IMR-90 (cell line): ENCODE measurements around the gene AK6. TPM values are rescaled to one million over a fixed set of nuclear protein-coding genes. Genes with fewer than 3 reads are reported as not detected.

Experiments
- ATAC-seq: fragments of 200-7000 bp; cut with Tn5 transposase; 2 replicates; pipeline ENCODE4 v1.9.1; 2020; ENCODE audit warnings: low read depth, mild to moderate bottlenecking, moderate library complexity
- BruUV-seq: library from RNA; stranded (reverse); fragments of 400-500 nt; replicated peaks from 2 replicates; lab custom pipeline; 2021; lab: Mats Ljungman, UMichigan
- CTCF ChIA-PET: fragments of 300-600 bp; formaldehyde crosslinking; extraction: SDS; loops from one replicate; lab custom pipeline; 2021; ENCODE audit warnings: antibody characterized with exemption; lab: Yijun Ruan, JAX
- POLR2A ChIA-PET: fragments of 300-600 bp; sonication (Branson Sonifier 250); formaldehyde crosslinking; loops from one replicate; lab custom pipeline; 2022; ENCODE audit warnings: antibody characterized with exemption; ENCODE audit not compliant: unreplicated experiment; lab: Charles Lee
- DNase-seq: peaks from one replicate; pipeline ENCODE4 v3.0.0; 2013
- H2AFZ ChIP-seq: replicated peaks from 2 replicates; pipeline ENCODE3; 2013; ENCODE audit warnings: low read length, mild to moderate bottlenecking; ENCODE audit not compliant: poor library complexity
- H2AK5ac ChIP-seq: 2 replicates; pipeline ENCODE4 v1.6.1; 2013; ENCODE audit warnings: low read depth, low read length, inconsistent platforms
- H2AK9ac ChIP-seq: replicated peaks from 2 replicates; pipeline ENCODE3; 2013; ENCODE audit warnings: mild to moderate bottlenecking, low read depth, low read length, moderate library complexity; ENCODE audit not compliant: poor library complexity
- H2BK120ac ChIP-seq: 2 replicates; pipeline ENCODE4 v1.6.1; 2013; ENCODE audit warnings: low read depth, low read length, inconsistent platforms
- H2BK15ac ChIP-seq: 3 replicates; pipeline ENCODE4 v1.6.1; 2013; ENCODE audit warnings: low read depth, low read length, inconsistent platforms
- H2BK20ac ChIP-seq: 2 replicates; pipeline ENCODE4 v1.6.1; 2013; ENCODE audit warnings: low read depth, mild to moderate bottlenecking, inconsistent platforms, low read length, moderate library complexity
- H2BK5ac ChIP-seq: 2 replicates; pipeline ENCODE4 v1.6.1; 2013; ENCODE audit warnings: mild to moderate bottlenecking, low read depth, low read length, inconsistent platforms; ENCODE audit not compliant: poor library complexity, severe bottlenecking
- H3K14ac ChIP-seq: replicated peaks from 2 replicates; pipeline ENCODE4 v1.6.1; 2013; ENCODE audit warnings: low read depth, low read length, inconsistent platforms
- H3K18ac ChIP-seq: 2 replicates; pipeline ENCODE4 v1.6.1; 2013; ENCODE audit warnings: low read depth, low read length, control low read depth
- H3K23ac ChIP-seq: 2 replicates; pipeline ENCODE4 v1.6.1; 2013; ENCODE audit warnings: low read depth, low read length, inconsistent platforms
- H3K27ac ChIP-seq: 2 replicates; pipeline ENCODE4 v1.5.1; 2013; ENCODE audit warnings: mild to moderate bottlenecking, control low read depth, low read length; ENCODE audit not compliant: insufficient read depth
- H3K27me3 ChIP-seq: 2 replicates; pipeline ENCODE4 v1.6.1; 2013; ENCODE audit warnings: low read length; ENCODE audit not compliant: control insufficient read depth, insufficient read depth
- H3K36me3 ChIP-seq: 2 replicates; pipeline ENCODE4 v1.6.1; 2013; ENCODE audit warnings: low read length, mixed read lengths; ENCODE audit not compliant: control insufficient read depth, insufficient read depth
- H3K4ac ChIP-seq: 2 replicates; pipeline ENCODE4 v1.6.1; 2013; ENCODE audit warnings: low read depth, low read length, inconsistent platforms
- H3K4me1 ChIP-seq: 2 replicates; pipeline ENCODE4 v1.6.1; 2013; ENCODE audit warnings: low read length, mixed read lengths; ENCODE audit not compliant: control insufficient read depth, insufficient read depth
- H3K4me2 ChIP-seq: 2 replicates; pipeline ENCODE4 v1.6.1; 2013; ENCODE audit warnings: low read depth, mild to moderate bottlenecking, control low read depth, low read length, moderate library complexity
- H3K4me3 ChIP-seq: 2 replicates; pipeline ENCODE4 v1.5.1; 2013; ENCODE audit warnings: low read depth, mild to moderate bottlenecking, control low read depth, low read length, moderate library complexity; ENCODE audit not compliant: insufficient read depth
- H3K56ac ChIP-seq: 2 replicates; pipeline ENCODE4 v1.6.1; 2013; ENCODE audit warnings: low read length, inconsistent platforms; ENCODE audit not compliant: insufficient read depth; ENCODE audit errors: extremely low read depth
- H3K79me1 ChIP-seq, 2 experiments: 2 replicates each; pipeline ENCODE4 v1.6.1; 2013; ENCODE audit warnings: low read length in 2 of 2, inconsistent platforms in 1 of 2, low read depth in 1 of 2
- H3K9ac ChIP-seq: 2 replicates; pipeline ENCODE4 v1.6.1; 2013; ENCODE audit warnings: low read depth, low read length, control low read depth
- H3K9me1 ChIP-seq: 2 replicates; pipeline ENCODE4 v1.6.1; 2013; ENCODE audit warnings: low read length, inconsistent platforms; ENCODE audit not compliant: insufficient read depth
- H3K9me3 ChIP-seq: 2 replicates; pipeline ENCODE4 v1.6.1; 2013; ENCODE audit warnings: low read length; ENCODE audit not compliant: control insufficient read depth, insufficient read depth
- H4K20me1 ChIP-seq: 2 replicates; pipeline ENCODE4 v1.6.1; 2013; ENCODE audit warnings: low read length, inconsistent platforms; ENCODE audit not compliant: insufficient read depth
- H4K5ac ChIP-seq: 2 replicates; pipeline ENCODE4 v1.6.1; 2013; ENCODE audit warnings: mild to moderate bottlenecking, low read depth, low read length, control low read depth
- H4K8ac ChIP-seq, 2 experiments: 2 replicates each; pipeline ENCODE4 v1.6.1; 2013; ENCODE audit warnings: low read depth in 2 of 2, low read length in 2 of 2, control low read depth in 1 of 2, inconsistent platforms in 1 of 2
- H4K91ac ChIP-seq: 2 replicates; pipeline ENCODE4 v1.6.1; 2013; ENCODE audit warnings: low read depth, low read length, inconsistent platforms; ENCODE audit not compliant: insufficient read depth
- BHLHE40 ChIP-seq: fragments of 150-350 bp; IDR thresholded peaks from 2 replicates; pipeline ENCODE4 v1.6.1; 2016; ENCODE audit warnings: mild to moderate bottlenecking, low read depth, low read length
- CEBPB ChIP-seq: IDR thresholded peaks from 2 replicates; pipeline ENCODE4 v1.6.1; 2012; ENCODE audit warnings: low read depth, low read length, improper control_type of control experiment
- CHD1 ChIP-seq: IDR thresholded peaks from 2 replicates; pipeline ENCODE4 v1.6.1; 2012; ENCODE audit warnings: low read depth, low read length, improper control_type of control experiment
- FOS ChIP-seq: fragments of 150-350 bp; IDR thresholded peaks from 2 replicates; pipeline ENCODE4 v1.6.1; 2016; ENCODE audit warnings: low read depth, low read length
- MAFK ChIP-seq: IDR thresholded peaks from 2 replicates; pipeline ENCODE4 v1.6.1; 2012; ENCODE audit warnings: low read depth, low read length, improper control_type of control experiment
- MAZ ChIP-seq: IDR thresholded peaks from 2 replicates; pipeline ENCODE4 v1.6.1; 2012; ENCODE audit warnings: low read depth, mild to moderate bottlenecking, low read length, improper control_type of control experiment, moderate library complexity, borderline replicate concordance
- MXI1 ChIP-seq: IDR thresholded peaks from 2 replicates; pipeline ENCODE4 v1.6.1; 2012; ENCODE audit warnings: low read depth, mild to moderate bottlenecking, low read length, moderate library complexity, borderline replicate concordance
- NFE2L2 ChIP-seq: fragments of 150-350 bp; IDR thresholded peaks from 2 replicates; pipeline ENCODE4 v1.6.1; 2016; ENCODE audit warnings: low read depth, mild to moderate bottlenecking, low read length
- POLR2A ChIP-seq: IDR thresholded peaks from 2 replicates; pipeline ENCODE4 v1.6.1; 2012; ENCODE audit warnings: mild to moderate bottlenecking, low read depth, low read length
- RAD21 ChIP-seq: IDR thresholded peaks from 2 replicates; pipeline ENCODE4 v1.6.1; 2012; ENCODE audit warnings: low read length, improper control_type of control experiment
- RCOR1 ChIP-seq: IDR thresholded peaks from 2 replicates; pipeline ENCODE4 v1.6.1; 2012; ENCODE audit warnings: mild to moderate bottlenecking, low read length, improper control_type of control experiment; ENCODE audit not compliant: insufficient replicate concordance
- RFX5 ChIP-seq: IDR thresholded peaks from 2 replicates; pipeline ENCODE4 v1.8.0; 2012; ENCODE audit warnings: low read depth, mild to moderate bottlenecking, low read length, moderate library complexity
- SMC3 ChIP-seq: fragments of 150-350 bp; IDR thresholded peaks from 2 replicates; pipeline ENCODE4 v1.6.1; 2016; ENCODE audit warnings: low read depth, mild to moderate bottlenecking, antibody characterized with exemption, low read length, moderate library complexity
- WGBS, 2 experiments: methylation state at CpG; one replicate each; pipeline versions ENCODE4 v1.1.5 to v1.1.7; 2013; ENCODE audit warnings: missing lambda C conversion rate in 2 of 2; ENCODE audit not compliant: insufficient read length in 1 of 2; ENCODE audit errors: extremely low coverage in 2 of 2; 5-methylcytosine and 5-hydroxymethylcytosine counted together
- dilution Hi-C: fragments of 300-500 bp; cut with HindIII; formaldehyde crosslinking; loops from one replicate; pipeline ENCODE4 v1.14.3; 2018; ENCODE audit warnings: low sequenced_read_pairs; ENCODE audit not compliant: unreplicated experiment
- in situ Hi-C: fragments of 300-500 bp; cut with MboI; formaldehyde crosslinking; loops from 3 replicates; pipeline ENCODE4 v1.14.3; 2019; ENCODE audit warnings: low sequenced_read_pairs, inconsistent platforms, mixed read lengths
- intact Hi-C: fragments of 100-400 bp; cut with micrococcal nuclease; formaldehyde crosslinking; loops from 2 replicates; pipeline ENCODE4 v1.10.0; 2022
- polyA plus RNA-seq, 3 experiments: library from polyadenylated mRNA; depleted of rRNA; stranded (reverse); fragments of >200 nt; gene quantifications; 2 replicates each; pipeline ENCODE4 v1.2.3, GENCODE V29; 2012; ENCODE audit warnings: low replicate concordance in 1 of 3
- total RNA-seq: library from RNA; depleted of rRNA; stranded (reverse); fragments of >200 nt; gene quantifications from 2 replicates; pipeline ENCODE4 v1.2.3, GENCODE V29; 2012
- TF ChIP-seq, protein P1 (sequence below): fragments of 150-350 bp; IDR thresholded peaks from 2 replicates; pipeline ENCODE4 v1.6.1; 2017; ENCODE audit warnings: mild to moderate bottlenecking, antibody characterized with exemption, low read length, low read depth
- TF ChIP-seq, protein P2 (sequence below): conservative IDR thresholded peaks from 2 replicates; pipeline ENCODE4 v1.5.1; 2012; ENCODE audit warnings: mild to moderate bottlenecking, low read depth, low read length, improper control_type of control experiment
- TF ChIP-seq, protein P3 (sequence below): fragments of 150-350 bp; IDR thresholded peaks from 2 replicates; pipeline ENCODE4 v1.6.1; 2016; ENCODE audit warnings: low read depth, mild to moderate bottlenecking, low read length, moderate library complexity, borderline replicate concordance

Gene AK6
- total and polyA plus RNA-seq, 2 of the 4 experiments (the other 2 are of a cell fraction) = 14.7 to 34.4 TPM

GRCh38 chr5:69315972-69316371, 53.3 kb downstream of the AK6 start:
- H3K14ac ChIP-seq = no peak overlapping the region
- POLR2A ChIA-PET = no interaction called here
- ATAC-seq (no peak), DNase-seq (no peak)
- no peaks in the 10 kb centered on the region for H4K20me1 ChIP-seq
- no peak overlapping the region for H2BK5ac ChIP-seq
- no peak overlapping the region for H2BK15ac ChIP-seq
- H2AK5ac ChIP-seq = no peak overlapping the region
- H2AFZ ChIP-seq = no peak overlapping the region
- H3K4me2 ChIP-seq = no peak overlapping the region
- no peaks in the 10 kb centered on the region for H3K9me3 ChIP-seq
- dilution Hi-C loops (no loop called here), in situ Hi-C loops (no loop called here), intact Hi-C loops (no loop called here)
- CTCF ChIA-PET = no interaction called here
- no peak overlapping the region for H2BK20ac ChIP-seq
- TF ChIP-seq MXI1 = no peak
- TF ChIP-seq RCOR1 = no peak
- no peak for TF ChIP-seq MAZ
- TF ChIP-seq NFE2L2 = no peak
- TF ChIP-seq CEBPB = no peak
- TF ChIP-seq SMC3 = no peak
- TF ChIP-seq MAFK = no peak
- TF ChIP-seq BHLHE40 = no peak
- TF ChIP-seq, protein P1, sequence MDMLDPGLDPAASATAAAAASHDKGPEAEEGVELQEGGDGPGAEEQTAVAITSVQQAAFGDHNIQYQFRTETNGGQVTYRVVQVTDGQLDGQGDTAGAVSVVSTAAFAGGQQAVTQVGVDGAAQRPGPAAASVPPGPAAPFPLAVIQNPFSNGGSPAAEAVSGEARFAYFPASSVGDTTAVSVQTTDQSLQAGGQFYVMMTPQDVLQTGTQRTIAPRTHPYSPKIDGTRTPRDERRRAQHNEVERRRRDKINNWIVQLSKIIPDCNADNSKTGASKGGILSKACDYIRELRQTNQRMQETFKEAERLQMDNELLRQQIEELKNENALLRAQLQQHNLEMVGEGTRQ = no peak
- TF ChIP-seq RFX5 = no peak
- no peak for TF ChIP-seq RAD21
- TF ChIP-seq, protein P2, sequence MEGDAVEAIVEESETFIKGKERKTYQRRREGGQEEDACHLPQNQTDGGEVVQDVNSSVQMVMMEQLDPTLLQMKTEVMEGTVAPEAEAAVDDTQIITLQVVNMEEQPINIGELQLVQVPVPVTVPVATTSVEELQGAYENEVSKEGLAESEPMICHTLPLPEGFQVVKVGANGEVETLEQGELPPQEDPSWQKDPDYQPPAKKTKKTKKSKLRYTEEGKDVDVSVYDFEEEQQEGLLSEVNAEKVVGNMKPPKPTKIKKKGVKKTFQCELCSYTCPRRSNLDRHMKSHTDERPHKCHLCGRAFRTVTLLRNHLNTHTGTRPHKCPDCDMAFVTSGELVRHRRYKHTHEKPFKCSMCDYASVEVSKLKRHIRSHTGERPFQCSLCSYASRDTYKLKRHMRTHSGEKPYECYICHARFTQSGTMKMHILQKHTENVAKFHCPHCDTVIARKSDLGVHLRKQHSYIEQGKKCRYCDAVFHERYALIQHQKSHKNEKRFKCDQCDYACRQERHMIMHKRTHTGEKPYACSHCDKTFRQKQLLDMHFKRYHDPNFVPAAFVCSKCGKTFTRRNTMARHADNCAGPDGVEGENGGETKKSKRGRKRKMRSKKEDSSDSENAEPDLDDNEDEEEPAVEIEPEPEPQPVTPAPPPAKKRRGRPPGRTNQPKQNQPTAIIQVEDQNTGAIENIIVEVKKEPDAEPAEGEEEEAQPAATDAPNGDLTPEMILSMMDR = no peak
- TF ChIP-seq FOS = no peak
- TF ChIP-seq, protein P3, sequence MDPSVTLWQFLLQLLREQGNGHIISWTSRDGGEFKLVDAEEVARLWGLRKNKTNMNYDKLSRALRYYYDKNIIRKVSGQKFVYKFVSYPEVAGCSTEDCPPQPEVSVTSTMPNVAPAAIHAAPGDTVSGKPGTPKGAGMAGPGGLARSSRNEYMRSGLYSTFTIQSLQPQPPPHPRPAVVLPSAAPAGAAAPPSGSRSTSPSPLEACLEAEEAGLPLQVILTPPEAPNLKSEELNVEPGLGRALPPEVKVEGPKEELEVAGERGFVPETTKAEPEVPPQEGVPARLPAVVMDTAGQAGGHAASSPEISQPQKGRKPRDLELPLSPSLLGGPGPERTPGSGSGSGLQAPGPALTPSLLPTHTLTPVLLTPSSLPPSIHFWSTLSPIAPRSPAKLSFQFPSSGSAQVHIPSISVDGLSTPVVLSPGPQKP = no peak
- TF ChIP-seq CHD1 = no peak
- no peak for TF ChIP-seq POLR2A
- no peak overlapping the region for H3K4ac ChIP-seq
- H3K36me3 ChIP-seq = no peaks in the 10 kb centered on the region
- H2AK9ac ChIP-seq = no peak overlapping the region
- H3K23ac ChIP-seq = no peak overlapping the region
- H3K4me3 ChIP-seq = no peak overlapping the region
- no peak overlapping the region for H2BK120ac ChIP-seq
- H3K18ac ChIP-seq = no peak overlapping the region
- H3K9me1 ChIP-seq = no peaks in the 10 kb centered on the region
- no CpG with 5 or more reads among the region's 1 CpG for WGBS, 2 experiments
- no peak overlapping the region for H4K91ac ChIP-seq
- H3K56ac ChIP-seq = no peak overlapping the region
- no peak overlapping the region for H3K27ac ChIP-seq
- BruUV-seq = no TSS peak
- H4K5ac ChIP-seq = no peak overlapping the region
- H3K9ac ChIP-seq = no peak overlapping the region
- no peaks in the 10 kb centered on the region for H3K4me1 ChIP-seq
- no peaks in the 10 kb centered on the region for H3K27me3 ChIP-seq
- no peaks in the 10 kb centered on the region for H3K79me1 ChIP-seq
- H4K8ac ChIP-seq = no peak overlapping the region
